Progenitor cell of endocrine pancreas (in vitro differentiated cells): ENCODE measurements around the gene HPCAL1. TPM values are rescaled to one million over a fixed set of nuclear protein-coding genes. Genes with fewer than 3 reads are reported as not detected.
A peak's percentile ranks its signal among the peaks of the same experiment; 100 is the strongest.

Experiments used
- DNase-seq: peaks from one replicate; pipeline ENCODE4 v3.0.0; 2021; ENCODE audit warnings: low spot score; ENCODE audit not compliant: unreplicated experiment
- H3K27ac Mint-ChIP-seq: 2 replicates; pipeline ENCODE4 v1.8.0; 2021; ENCODE audit warnings: mild to moderate bottlenecking, moderate library complexity, mixed read lengths
- H3K27me3 Mint-ChIP-seq: 2 replicates; pipeline ENCODE4 v1.8.0; 2021; ENCODE audit warnings: mixed read lengths
- H3K36me3 Mint-ChIP-seq: 2 replicates; pipeline ENCODE4 v1.8.0; 2022; ENCODE audit warnings: mixed read lengths; ENCODE audit not compliant: insufficient read depth
- H3K4me1 Mint-ChIP-seq: 2 replicates; pipeline ENCODE4 v1.8.0; 2021; ENCODE audit warnings: low read depth, mixed read lengths
- H3K4me3 Mint-ChIP-seq: 2 replicates; pipeline ENCODE4 v1.8.0; 2021; ENCODE audit warnings: low read depth, mild to moderate bottlenecking, moderate library complexity, mixed read lengths
- H3K9me3 Mint-ChIP-seq: 2 replicates; pipeline ENCODE4 v1.8.0; 2021; ENCODE audit warnings: low read depth, mixed read lengths
- total RNA-seq: library from RNA; stranded (reverse); gene quantifications from 2 replicates; pipeline ENCODE4 v1.2.1, GENCODE V29; 2021
- TF ChIP-seq, protein P1 (sequence below): fragments of 200-600 bp; sonication (generic); IDR thresholded peaks from one replicate; pipeline ENCODE4 v1.5.0; 2021; ENCODE audit warnings: antibody characterized with exemption, mild to moderate bottlenecking; ENCODE audit not compliant: unreplicated experiment

HPCAL1 gene
- total RNA-seq, 1 donor from 2014 or later = 16.5 TPM

DNA sequence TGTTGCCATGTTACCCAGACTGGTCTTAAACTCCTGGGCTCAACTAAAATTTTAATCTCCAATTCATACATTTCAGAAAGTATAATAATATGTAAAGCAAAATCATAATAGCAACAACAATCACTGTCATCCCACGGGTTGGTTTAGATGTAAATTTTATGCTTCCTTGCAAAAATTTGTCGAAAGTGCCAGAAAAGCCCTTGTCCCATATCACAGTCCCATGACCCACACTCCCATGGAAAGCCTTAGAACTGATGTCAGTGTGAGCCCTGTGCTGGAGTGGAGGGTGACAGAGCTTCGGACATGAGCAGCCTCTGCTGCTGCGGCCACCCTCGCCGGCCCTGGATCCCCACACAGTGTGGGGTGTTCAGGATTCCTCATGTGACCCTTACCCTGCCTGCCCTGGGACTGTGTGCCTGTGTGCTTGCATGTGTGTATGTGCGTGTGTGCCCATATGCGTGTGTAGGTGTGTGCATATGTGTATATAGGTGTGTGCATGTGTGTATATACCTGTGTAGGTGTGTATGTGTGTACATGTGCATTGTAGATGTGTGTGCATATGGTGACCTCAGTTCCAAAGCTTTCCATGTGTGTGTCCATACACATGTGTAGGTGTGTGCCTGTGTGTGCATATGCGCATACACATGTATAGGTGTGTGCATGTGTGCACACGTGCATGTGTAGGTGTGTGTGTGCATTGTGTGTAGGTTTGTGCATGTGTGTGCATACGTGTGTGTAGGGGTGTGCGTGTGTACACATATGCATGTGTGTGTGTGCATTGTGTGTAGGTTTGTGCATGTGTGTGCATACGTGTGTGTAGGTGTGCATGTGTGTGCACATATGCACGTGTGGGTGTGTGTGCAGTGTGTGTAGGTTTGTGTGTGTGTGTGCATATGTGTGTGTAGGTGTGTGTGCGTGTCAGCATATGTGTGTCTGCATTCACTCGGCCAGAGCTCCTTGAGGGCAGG lies 65.1 kb downstream of the HPCAL1 start:
- TF ChIP-seq, protein P1, sequence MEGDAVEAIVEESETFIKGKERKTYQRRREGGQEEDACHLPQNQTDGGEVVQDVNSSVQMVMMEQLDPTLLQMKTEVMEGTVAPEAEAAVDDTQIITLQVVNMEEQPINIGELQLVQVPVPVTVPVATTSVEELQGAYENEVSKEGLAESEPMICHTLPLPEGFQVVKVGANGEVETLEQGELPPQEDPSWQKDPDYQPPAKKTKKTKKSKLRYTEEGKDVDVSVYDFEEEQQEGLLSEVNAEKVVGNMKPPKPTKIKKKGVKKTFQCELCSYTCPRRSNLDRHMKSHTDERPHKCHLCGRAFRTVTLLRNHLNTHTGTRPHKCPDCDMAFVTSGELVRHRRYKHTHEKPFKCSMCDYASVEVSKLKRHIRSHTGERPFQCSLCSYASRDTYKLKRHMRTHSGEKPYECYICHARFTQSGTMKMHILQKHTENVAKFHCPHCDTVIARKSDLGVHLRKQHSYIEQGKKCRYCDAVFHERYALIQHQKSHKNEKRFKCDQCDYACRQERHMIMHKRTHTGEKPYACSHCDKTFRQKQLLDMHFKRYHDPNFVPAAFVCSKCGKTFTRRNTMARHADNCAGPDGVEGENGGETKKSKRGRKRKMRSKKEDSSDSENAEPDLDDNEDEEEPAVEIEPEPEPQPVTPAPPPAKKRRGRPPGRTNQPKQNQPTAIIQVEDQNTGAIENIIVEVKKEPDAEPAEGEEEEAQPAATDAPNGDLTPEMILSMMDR = no peak
- no peak for DNase-seq
- Mint-ChIP-seq H3K36me3 (no peaks in the 10 kb centered on the region), H3K4me1 (peaks cover 23% of the 10 kb centered on the region), H3K4me3 (no peak overlapping the region), H3K27me3 (no peaks in the 10 kb centered on the region), H3K9me3 (no peaks in the 10 kb centered on the region), H3K27ac (no peak overlapping the region)

DNA sequence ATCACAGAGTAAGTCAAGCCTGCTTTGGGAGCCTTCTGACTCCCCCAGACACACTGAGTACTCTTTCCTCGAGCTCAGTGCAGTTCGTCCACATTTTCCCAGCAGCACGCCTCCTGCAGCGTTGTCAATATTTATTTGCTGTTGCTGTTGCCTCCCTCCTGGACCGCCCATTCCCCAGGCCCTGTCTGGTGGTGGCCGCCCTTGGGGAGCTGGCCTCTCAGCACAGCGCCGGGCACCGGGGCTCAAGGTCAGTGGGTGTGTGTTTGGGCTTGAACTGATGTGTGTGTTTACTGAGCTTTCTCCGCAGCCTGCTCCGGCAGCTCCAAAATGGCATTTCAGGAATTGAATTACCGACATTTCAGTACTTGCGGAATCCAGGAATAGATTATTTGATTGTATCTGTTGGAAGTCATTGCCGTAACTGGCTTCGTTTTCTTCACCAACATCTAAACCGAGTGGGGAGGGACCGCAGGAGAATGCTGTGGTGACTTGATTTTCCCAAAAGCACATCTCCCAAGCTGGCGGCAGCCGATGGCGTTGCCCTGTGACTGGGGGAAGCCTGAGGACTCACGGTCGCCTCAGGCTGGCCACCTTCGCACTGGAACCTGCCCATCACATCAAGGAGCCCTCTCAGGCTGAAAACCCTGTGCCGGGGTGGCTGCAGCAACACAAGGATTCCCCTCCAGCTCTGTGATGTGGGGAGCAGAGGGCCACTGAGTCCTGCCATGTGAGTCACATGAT lies 66.0 kb downstream of the HPCAL1 start:
- H3K4me3 Mint-ChIP-seq = no peak overlapping the region
- no peak for DNase-seq
- H3K27me3 Mint-ChIP-seq = no peaks in the 10 kb centered on the region
- H3K36me3 Mint-ChIP-seq = no peaks in the 10 kb centered on the region
- H3K4me1 Mint-ChIP-seq = peaks cover 23% of the 10 kb centered on the region
- no peaks in the 10 kb centered on the region for H3K9me3 Mint-ChIP-seq
- peak overlapping the region; percentile 80 for H3K27ac Mint-ChIP-seq
- TF ChIP-seq, protein P1 = no peak

DNA sequence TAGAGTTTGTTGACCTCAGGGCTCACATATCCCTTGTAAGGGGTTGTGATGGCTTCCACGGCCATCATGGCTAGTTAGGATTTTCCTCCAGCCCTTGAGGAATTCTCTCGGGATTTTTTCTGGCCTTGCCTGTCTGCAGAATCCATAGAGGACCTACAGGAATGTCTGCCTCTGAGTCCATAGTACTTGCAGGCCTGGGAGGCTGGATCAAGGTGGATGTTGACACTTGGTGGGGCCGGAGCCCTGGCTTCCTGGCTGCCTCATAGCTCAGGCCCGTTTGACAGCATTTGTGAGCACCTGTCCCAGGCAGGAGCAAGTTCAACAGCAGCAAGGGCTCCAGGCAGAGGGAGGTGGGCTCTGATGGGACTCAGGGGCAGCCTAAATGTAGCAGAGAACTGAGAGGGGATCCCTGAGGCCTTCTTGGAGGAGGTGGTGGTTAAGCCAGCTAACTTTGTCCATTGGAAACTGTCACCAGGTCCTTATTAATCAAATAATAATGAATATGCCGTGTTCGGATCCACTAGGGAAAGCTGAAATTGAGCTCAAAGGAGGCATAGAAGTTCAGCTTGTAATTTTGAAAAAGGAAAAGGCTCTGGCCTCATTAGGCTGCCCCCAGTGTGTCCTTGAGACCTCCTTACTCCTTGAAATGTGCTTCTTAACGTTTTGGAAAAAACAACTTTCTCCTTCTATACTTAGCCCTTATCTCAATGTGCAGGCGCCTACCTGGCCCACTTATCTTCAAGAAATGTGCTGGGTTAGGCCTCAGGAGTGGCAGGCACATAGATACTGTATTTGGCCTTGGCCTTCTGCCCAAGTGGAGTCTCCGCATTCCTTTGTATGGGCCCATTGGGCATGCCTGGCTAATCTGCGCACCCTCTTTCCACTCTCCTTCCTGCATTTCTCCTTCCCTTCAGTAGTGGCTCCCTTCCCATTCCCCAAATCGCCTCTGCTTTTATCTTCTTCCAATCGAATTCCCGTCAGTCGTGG lies 66.9 kb downstream of the HPCAL1 start:
- Mint-ChIP-seq H3K4me3 (no peak overlapping the region), H3K36me3 (no peaks in the 10 kb centered on the region), H3K4me1 (peaks cover 23% of the 10 kb centered on the region), H3K9me3 (no peaks in the 10 kb centered on the region), H3K27ac (peak overlapping the region; percentile 89), H3K27me3 (no peaks in the 10 kb centered on the region)
- DNase-seq = no peak
- TF ChIP-seq, protein P1 = no peak

DNA sequence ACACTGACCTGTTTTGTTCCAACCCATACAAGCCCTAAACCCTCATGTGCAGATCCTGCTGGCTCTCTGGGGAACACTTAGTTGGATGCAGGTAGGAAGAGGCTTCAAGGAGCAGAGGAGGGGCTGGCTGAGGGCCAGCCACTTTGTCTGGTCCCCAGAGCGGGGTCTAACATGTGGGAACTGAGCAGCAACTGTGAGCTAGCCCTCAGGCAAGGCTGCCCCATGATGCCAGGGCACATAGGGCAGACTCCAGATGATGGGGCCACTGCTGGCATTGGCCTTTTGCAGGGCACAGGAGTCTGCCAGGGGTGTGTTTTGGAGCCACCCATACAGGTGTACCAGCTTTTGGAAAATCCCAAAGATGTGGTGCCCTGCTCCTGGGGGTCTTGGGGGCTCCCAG lies 67.7 kb downstream of the HPCAL1 start:
- peaks cover 27% of the 10 kb centered on the region for H3K4me1 Mint-ChIP-seq
- H3K27me3 Mint-ChIP-seq = no peaks in the 10 kb centered on the region
- no peaks in the 10 kb centered on the region for H3K36me3 Mint-ChIP-seq
- TF ChIP-seq, protein P1 = no peak
- H3K27ac Mint-ChIP-seq = peak overlapping the region; percentile 8
- H3K4me3 Mint-ChIP-seq = no peak overlapping the region
- DNase-seq = no peak
- H3K9me3 Mint-ChIP-seq = no peaks in the 10 kb centered on the region
